Measurements from ENCODE around the gene ARPC1B.

DNA sequence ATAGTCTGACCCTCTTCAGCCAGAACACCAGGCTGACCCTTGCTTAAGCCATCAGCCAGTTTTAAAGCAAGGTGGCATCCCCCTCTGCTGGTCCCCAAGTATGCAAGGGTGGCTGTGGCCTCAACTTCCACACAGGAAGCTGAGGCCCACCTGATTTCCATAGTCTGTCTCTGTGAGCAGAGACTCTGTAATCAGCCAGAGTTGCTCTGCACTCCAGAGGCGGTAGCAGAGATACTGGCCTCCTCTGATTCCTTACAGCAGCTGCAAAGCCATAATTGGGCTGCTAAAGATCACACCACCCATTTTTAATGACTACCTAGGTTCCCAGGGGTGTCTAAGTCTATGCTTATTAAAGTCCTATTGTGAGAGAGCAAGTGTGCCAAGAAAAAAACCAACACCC, 32.0 kb downstream of the ARPC1B start:
- TF ChIP-seq, protein P1, sequence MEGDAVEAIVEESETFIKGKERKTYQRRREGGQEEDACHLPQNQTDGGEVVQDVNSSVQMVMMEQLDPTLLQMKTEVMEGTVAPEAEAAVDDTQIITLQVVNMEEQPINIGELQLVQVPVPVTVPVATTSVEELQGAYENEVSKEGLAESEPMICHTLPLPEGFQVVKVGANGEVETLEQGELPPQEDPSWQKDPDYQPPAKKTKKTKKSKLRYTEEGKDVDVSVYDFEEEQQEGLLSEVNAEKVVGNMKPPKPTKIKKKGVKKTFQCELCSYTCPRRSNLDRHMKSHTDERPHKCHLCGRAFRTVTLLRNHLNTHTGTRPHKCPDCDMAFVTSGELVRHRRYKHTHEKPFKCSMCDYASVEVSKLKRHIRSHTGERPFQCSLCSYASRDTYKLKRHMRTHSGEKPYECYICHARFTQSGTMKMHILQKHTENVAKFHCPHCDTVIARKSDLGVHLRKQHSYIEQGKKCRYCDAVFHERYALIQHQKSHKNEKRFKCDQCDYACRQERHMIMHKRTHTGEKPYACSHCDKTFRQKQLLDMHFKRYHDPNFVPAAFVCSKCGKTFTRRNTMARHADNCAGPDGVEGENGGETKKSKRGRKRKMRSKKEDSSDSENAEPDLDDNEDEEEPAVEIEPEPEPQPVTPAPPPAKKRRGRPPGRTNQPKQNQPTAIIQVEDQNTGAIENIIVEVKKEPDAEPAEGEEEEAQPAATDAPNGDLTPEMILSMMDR (IDR thresholded peaks at IDR 0.05 in 4 of 5, conservative IDR thresholded peaks at IDR 0.05 in 1 of 5), result no peak
- no peak for TF ChIP-seq POLR2A (IDR thresholded peaks at IDR 0.05)
